Esophagus squamous epithelium (tissue), 4 donors: Measurements from ENCODE around the gene BRD7.

Source experiments
- CTCF ChIP-seq, 6 experiments: fragments of 450-650 bp in 4 of 6; fragments of 200-600 bp in 2 of 6; sonication (generic) in 2 of 6; IDR thresholded peaks; one replicate each; pipeline ENCODE4 v1.5.1; 2016 to 2019; ENCODE audit warnings: antibody characterized with exemption in 6 of 6, mild to moderate bottlenecking in 4 of 6, moderate library complexity in 4 of 6
- POLR2A ChIP-seq, 4 donors: fragments of 450-650 bp; IDR thresholded peaks; one replicate each; pipeline ENCODE4 v1.6.1; 2017; ENCODE audit warnings: antibody characterized with exemption in 4 of 4, mild to moderate bottlenecking in 4 of 4, moderate library complexity in 3 of 4

- no peak for TF ChIP-seq CTCF (IDR thresholded peaks at IDR 0.05)
- no peak for TF ChIP-seq POLR2A (IDR thresholded peaks at IDR 0.05)
Observed at GRCh38 chr16:50267151-50267631, 101.6 kb downstream of the BRD7 start.
